Measurements from ENCODE around the gene MRPS25. TPM values are rescaled to one million over a fixed set of nuclear protein-coding genes. Genes with fewer than 3 reads are reported as not detected.

The MRPS25 gene
- total and polyA plus RNA-seq, 2 experiments from 2014 or later: 30.9 to 59.9 TPM

GRCh38 chr3:15040844-15041243 is 24.3 kb downstream of the MRPS25 start:
- Histone ChIP-seq H3K4me1 (ENCODE audit: insufficient read depth) (no peaks in the 10 kb centered on the region), H3K79me2 (no peaks in the 10 kb centered on the region), H3K27ac (no peak overlapping the region), H3K27me3 (no peaks in the 10 kb centered on the region), H4K20me1 (ENCODE audit: insufficient read depth, poor library complexity, severe bottlenecking) (no peaks in the 10 kb centered on the region), H3K9me3 (ENCODE audit: low read depth) (no peaks in the 10 kb centered on the region), H3K4me2 (no peak overlapping the region), H3K4me3 (no peak overlapping the region), H2AFZ (no peak overlapping the region), H3K9me2 (replicated peaks; ENCODE audit: insufficient read depth) (no peaks in the 10 kb centered on the region), H3K36me3 (replicated peaks; ENCODE audit: insufficient read depth, low read depth) (no peaks in the 10 kb centered on the region)
- no peak for DNase-seq (ENCODE audit: low spot score)
- 85% methylated on average over 3 of the region's 3 CpGs for WGBS (ENCODE audit: low lambda C conversion rate, missing lambda C conversion rate)
- TF ChIP-seq EZH2 (IDR thresholded peaks at IDR 0.05; ENCODE audit: borderline replicate concordance): no peak
- no peak for TF ChIP-seq EZH2phosphoT487 (IDR thresholded peaks at IDR 0.05; ENCODE audit: low read depth, severe bottlenecking, unreplicated experiment)
- no peak for TF ChIP-seq CTCF (IDR thresholded peaks at IDR 0.05; ENCODE audit: poor library complexity)

GRCh38 chr3:15038306-15038705 is 26.8 kb downstream of the MRPS25 start:
- Histone ChIP-seq H3K27me3 (no peaks in the 10 kb centered on the region), H3K9me2 (replicated peaks; ENCODE audit: insufficient read depth) (no peaks in the 10 kb centered on the region)
- TF ChIP-seq EZH2 (IDR thresholded peaks at IDR 0.05; ENCODE audit: borderline replicate concordance): no peak
- no peak for TF ChIP-seq CTCF (IDR thresholded peaks at IDR 0.05; ENCODE audit: poor library complexity)
- no peak for TF ChIP-seq EZH2phosphoT487 (IDR thresholded peaks at IDR 0.05; ENCODE audit: low read depth, severe bottlenecking, unreplicated experiment)

GRCh38 chr3:15033103-15033502 is 32.0 kb downstream of the MRPS25 start:
- Histone ChIP-seq H3K27me3 (no peaks in the 10 kb centered on the region), H3K79me2 (no peaks in the 10 kb centered on the region), H3K36me3 (replicated peaks; ENCODE audit: insufficient read depth, low read depth) (no peaks in the 10 kb centered on the region), H3K4me3 (no peak overlapping the region), H2AFZ (no peak overlapping the region), H3K4me1 (ENCODE audit: insufficient read depth) (no peaks in the 10 kb centered on the region), H3K4me2 (no peak overlapping the region), H3K27ac (no peak overlapping the region), H4K20me1 (ENCODE audit: insufficient read depth, poor library complexity, severe bottlenecking) (no peaks in the 10 kb centered on the region), H3K9me2 (replicated peaks; ENCODE audit: insufficient read depth) (no peaks in the 10 kb centered on the region), H3K9me3 (ENCODE audit: low read depth) (no peaks in the 10 kb centered on the region)
- no peak for TF ChIP-seq CTCF (IDR thresholded peaks at IDR 0.05; ENCODE audit: poor library complexity)
- no peak for TF ChIP-seq EZH2 (IDR thresholded peaks at IDR 0.05; ENCODE audit: borderline replicate concordance)
- 97% methylated on average over 3 of the region's 3 CpGs for WGBS (ENCODE audit: low lambda C conversion rate, missing lambda C conversion rate)
- no peak for DNase-seq (ENCODE audit: low spot score)

More at GRCh38 chr3:15038306-15038705, 26.8 kb downstream of the MRPS25 start:
- Histone ChIP-seq H3K27ac (no peak overlapping the region), H2AFZ (no peak overlapping the region), H3K9me3 (ENCODE audit: low read depth) (no peaks in the 10 kb centered on the region), H3K36me3 (replicated peaks; ENCODE audit: insufficient read depth, low read depth) (no peaks in the 10 kb centered on the region), H3K4me1 (ENCODE audit: insufficient read depth) (no peaks in the 10 kb centered on the region), H3K4me2 (no peak overlapping the region), H3K4me3 (no peak overlapping the region), H3K79me2 (no peaks in the 10 kb centered on the region), H4K20me1 (ENCODE audit: insufficient read depth, poor library complexity, severe bottlenecking) (no peaks in the 10 kb centered on the region)
- WGBS (ENCODE audit: low lambda C conversion rate, missing lambda C conversion rate): 90% methylated on average over 6 of the region's 6 CpGs
- DNase-seq (ENCODE audit: low spot score): no peak

GRCh38 chr3:15032650-15033049 is 32.5 kb downstream of the MRPS25 start:
- no peaks in the 10 kb centered on the region for H3K27me3 ChIP-seq
- H3K4me3 ChIP-seq: no peak overlapping the region
- H3K36me3 ChIP-seq (replicated peaks; ENCODE audit: insufficient read depth, low read depth): no peaks in the 10 kb centered on the region
- H3K27ac ChIP-seq: no peak overlapping the region
- no peak for DNase-seq (ENCODE audit: low spot score)
- H3K9me2 ChIP-seq (replicated peaks; ENCODE audit: insufficient read depth): no peaks in the 10 kb centered on the region
- no peaks in the 10 kb centered on the region for H4K20me1 ChIP-seq (ENCODE audit: insufficient read depth, poor library complexity, severe bottlenecking)
- no peak overlapping the region for H2AFZ ChIP-seq
- 97% methylated on average over 2 of the region's 2 CpGs for WGBS (ENCODE audit: low lambda C conversion rate, missing lambda C conversion rate)
- H3K4me1 ChIP-seq (ENCODE audit: insufficient read depth): no peaks in the 10 kb centered on the region
- H3K9me3 ChIP-seq (ENCODE audit: low read depth): no peaks in the 10 kb centered on the region
- TF ChIP-seq CTCF (IDR thresholded peaks at IDR 0.05; ENCODE audit: poor library complexity) (no peak), EZH2 (IDR thresholded peaks at IDR 0.05; ENCODE audit: borderline replicate concordance) (no peak), EZH2phosphoT487 (IDR thresholded peaks at IDR 0.05; ENCODE audit: low read depth, severe bottlenecking, unreplicated experiment) (no peak)
- no peaks in the 10 kb centered on the region for H3K79me2 ChIP-seq
- no peak overlapping the region for H3K4me2 ChIP-seq
